SK-N-SH (cell line): ENCODE measurements around the gene ZDHHC7. TPM values are rescaled to one million over a fixed set of nuclear protein-coding genes. Genes with fewer than 3 reads are reported as not detected.

Source experiments
- CTCF ChIA-PET: fragments of 300-600, 350-600 bp; formaldehyde crosslinking; extraction: SDS; loops from one replicate; lab custom pipeline; 2021; lab: Yijun Ruan, JAX
- POLR2A ChIA-PET: fragments of 350-600 bp; sonication (Branson Sonifier 250); formaldehyde crosslinking; extraction: SDS; loops from one replicate; lab custom pipeline; 2020; ENCODE audit warnings: antibody characterized with exemption, inconsistent platforms; lab: Yijun Ruan, JAX
- DNase-seq: peaks from one replicate; pipeline ENCODE4 v3.0.0; 2012
- H2AFZ ChIP-seq: fragments of 200-600 bp; sonication (generic); 2 replicates; pipeline ENCODE4 v1.8.1; 2016; ENCODE audit warnings: antibody characterized with exemption, mild to moderate bottlenecking, low read depth
- H3F3A ChIP-seq: fragments of 200-600 bp; sonication (generic); replicated peaks from 2 replicates; pipeline ENCODE3; 2016; ENCODE audit warnings: antibody characterized with exemption, mild to moderate bottlenecking; ENCODE audit not compliant: insufficient read depth
- H3K27ac ChIP-seq, 2 experiments: fragments of 200-500 bp in 1 of 2; fragments of 200-600 bp in 1 of 2; sonication (Bioruptor generic) in 1 of 2; sonication (generic), shearing (Covaris generic) in 1 of 2; 2 replicates each; pipeline versions ENCODE4 v1.5.1 to v1.6.1; 2014 to 2016; ENCODE audit warnings: low read depth in 2 of 2, inconsistent platforms in 1 of 2, low read length in 1 of 2, mild to moderate bottlenecking in 1 of 2, mixed read lengths in 1 of 2
- H3K27me3 ChIP-seq: fragments of 200-600 bp; sonication (generic), shearing (Covaris generic); 2 replicates; pipeline ENCODE4 v1.6.1; 2016; ENCODE audit warnings: mixed run types; ENCODE audit not compliant: insufficient read depth
- H3K36me3 ChIP-seq, 2 experiments: fragments of 200-500 bp in 1 of 2; fragments of 200-600 bp in 1 of 2; sonication (Bioruptor generic) in 1 of 2; sonication (generic) in 1 of 2; replicated peaks in 1 of 2; 2 replicates each; pipeline versions ENCODE3 to v1.5.1; 2014 to 2016; ENCODE audit warnings: low read length in 1 of 2, mild to moderate bottlenecking in 1 of 2; ENCODE audit not compliant: insufficient read depth in 2 of 2, control insufficient read depth in 1 of 2
- H3K4me1 ChIP-seq, 2 experiments: fragments of 200-500 bp in 1 of 2; fragments of 200-600 bp in 1 of 2; sonication (Bioruptor generic) in 1 of 2; sonication (generic), shearing (Covaris generic) in 1 of 2; 2 replicates each; pipeline versions ENCODE4 v1.5.1 to v1.6.1; 2014 to 2016; ENCODE audit warnings: low read depth in 1 of 2, low read length in 1 of 2, mixed run types in 1 of 2; ENCODE audit not compliant: insufficient read depth in 2 of 2, control insufficient read depth in 1 of 2
- H3K4me2 ChIP-seq: fragments of 200-600 bp; sonication (generic), shearing (Covaris generic); 2 replicates; pipeline ENCODE4 v1.6.1; 2017; ENCODE audit warnings: mixed run types
- H3K4me3 ChIP-seq, 2 experiments: fragments of 200-500 bp in 1 of 2; fragments of 200-600 bp in 1 of 2; sonication (Bioruptor generic) in 1 of 2; sonication (generic), shearing (Covaris generic) in 1 of 2; 2 replicates each; pipeline versions ENCODE4 v1.5.1 to v1.8.1; 2014 to 2016; ENCODE audit warnings: low read depth in 2 of 2, inconsistent platforms in 1 of 2, low read length in 1 of 2, mild to moderate bottlenecking in 1 of 2, mixed read lengths in 1 of 2, moderate library complexity in 1 of 2
- H3K79me2 ChIP-seq: fragments of 200-600 bp; sonication (generic); 2 replicates; pipeline ENCODE4 v1.8.1; 2017; ENCODE audit warnings: mild to moderate bottlenecking; ENCODE audit not compliant: insufficient read depth
- H3K9ac ChIP-seq: fragments of 200-600 bp; sonication (generic); 2 replicates; pipeline ENCODE4 v1.6.1; 2017; ENCODE audit warnings: mixed run types
- H3K9me2 ChIP-seq: fragments of 200-600 bp; sonication (generic); 2 replicates; pipeline ENCODE4 v1.6.1; 2017; ENCODE audit warnings: mixed run types
- H3K9me3 ChIP-seq: fragments of 200-600 bp; sonication (generic); 2 replicates; pipeline ENCODE4 v1.6.1; 2017; ENCODE audit warnings: mixed run types, mild to moderate bottlenecking, moderate library complexity
- H4K20me1 ChIP-seq: fragments of 200-600 bp; sonication (generic); 2 replicates; pipeline ENCODE4 v1.6.1; 2017; ENCODE audit warnings: mild to moderate bottlenecking, mixed run types; ENCODE audit not compliant: insufficient read depth
- CHD2 ChIP-seq: fragments of 150-350 bp; IDR thresholded peaks from 2 replicates; pipeline ENCODE4 v1.6.1; 2018; ENCODE audit warnings: low read length; ENCODE audit not compliant: partially characterized antibody
- EP300 ChIP-seq, 2 experiments: IDR thresholded peaks; 2 replicates each; pipeline versions ENCODE4 v1.4.0 to v1.6.1; 2012; ENCODE audit warnings: borderline replicate concordance in 1 of 2, low read depth in 1 of 2, low read length in 1 of 2
- FOSL2 ChIP-seq: IDR thresholded peaks from 2 replicates; pipeline ENCODE4 v1.4.0; 2012; ENCODE audit warnings: low read depth, mild to moderate bottlenecking, moderate library complexity, borderline replicate concordance
- FOXJ3 ChIP-seq: sonication (generic); formaldehyde crosslinking; IDR thresholded peaks from 2 replicates; pipeline ENCODE4 v1.5.1; 2020; ENCODE audit warnings: mild to moderate bottlenecking, missing genetic modification reagents
- FOXM1 ChIP-seq: IDR thresholded peaks from 2 replicates; pipeline ENCODE4 v1.4.0; 2012; ENCODE audit warnings: low read depth, mild to moderate bottlenecking
- GABPA ChIP-seq: IDR thresholded peaks from 2 replicates; pipeline ENCODE4 v1.4.0; 2012; ENCODE audit warnings: low read depth, mild to moderate bottlenecking
- GATA2 ChIP-seq: sonication (generic); formaldehyde crosslinking; IDR thresholded peaks from 2 replicates; pipeline ENCODE4 v1.5.0; 2020; ENCODE audit warnings: mild to moderate bottlenecking, missing genetic modification reagents
- MXI1 ChIP-seq: IDR thresholded peaks from 2 replicates; pipeline ENCODE4 v1.6.1; 2012; ENCODE audit warnings: mild to moderate bottlenecking, low read depth, low read length, improper control_type of control experiment
- NFIC ChIP-seq: IDR thresholded peaks from 2 replicates; pipeline ENCODE4 v1.4.0; 2012; ENCODE audit warnings: borderline replicate concordance
- NRF1 ChIP-seq: IDR thresholded peaks from 2 replicates; pipeline ENCODE4 v1.6.1; 2012; ENCODE audit warnings: low read depth, mild to moderate bottlenecking, low read length
- RFX5 ChIP-seq: IDR thresholded peaks from 2 replicates; pipeline ENCODE4 v1.6.1; 2012; ENCODE audit warnings: mild to moderate bottlenecking, improper control_type of control experiment, low read length
- SIN3A ChIP-seq: IDR thresholded peaks from 2 replicates; pipeline ENCODE4 v1.6.1; 2012; ENCODE audit warnings: low read depth, mild to moderate bottlenecking, low read length, moderate library complexity, borderline replicate concordance
- TCF12 ChIP-seq: IDR thresholded peaks from 2 replicates; pipeline ENCODE4 v1.4.0; 2012
- TEAD4 ChIP-seq: IDR thresholded peaks from 2 replicates; pipeline ENCODE4 v1.4.0; 2012; ENCODE audit warnings: mild to moderate bottlenecking, borderline replicate concordance; ENCODE audit not compliant: insufficient read depth
- YY1 ChIP-seq: IDR thresholded peaks from 2 replicates; pipeline ENCODE4 v1.4.0; 2012; ENCODE audit warnings: low read depth, mild to moderate bottlenecking
- WGBS: methylation state at CpG from one replicate; pipeline ENCODE4 v1.1.6; 2017; ENCODE audit warnings: low lambda C conversion rate; 5-methylcytosine and 5-hydroxymethylcytosine counted together
- polyA plus RNA-seq, 3 experiments: library from polyadenylated mRNA; depleted of rRNA; stranded (reverse); fragments of >200 nt; gene quantifications; 2 replicates each; pipeline ENCODE4 v1.2.3, GENCODE V29; 2012
- TF ChIP-seq, protein P1 (sequence below): fragments of 200-600 bp; sonication (generic); IDR thresholded peaks from 2 replicates; pipeline ENCODE4 v1.6.1; 2017; ENCODE audit warnings: antibody characterized with exemption, mild to moderate bottlenecking, moderate library complexity
- TF ChIP-seq, protein P2 (sequence below): fragments of 150-350 bp; IDR thresholded peaks from 2 replicates; pipeline ENCODE4 v1.6.1; 2017; ENCODE audit warnings: antibody characterized with exemption, low read length, low read depth, borderline replicate concordance
- TF ChIP-seq, protein P3 (sequence below): IDR thresholded peaks from 2 replicates; pipeline ENCODE4 v1.4.0; 2012; ENCODE audit warnings: low read depth, borderline replicate concordance
- TF ChIP-seq, protein P4 (sequence below): IDR thresholded peaks from 2 replicates; pipeline ENCODE4; 2012
- TF ChIP-seq, protein P5 (sequence below): fragments of 150-350 bp; IDR thresholded peaks from 2 replicates; pipeline ENCODE4 v1.6.1; 2016; ENCODE audit warnings: mild to moderate bottlenecking, low read depth, low read length

ZDHHC7 gene
- polyA plus RNA-seq, 1 of the 3 experiments (the other 2 are of a cell fraction), result 114 TPM

DNA sequence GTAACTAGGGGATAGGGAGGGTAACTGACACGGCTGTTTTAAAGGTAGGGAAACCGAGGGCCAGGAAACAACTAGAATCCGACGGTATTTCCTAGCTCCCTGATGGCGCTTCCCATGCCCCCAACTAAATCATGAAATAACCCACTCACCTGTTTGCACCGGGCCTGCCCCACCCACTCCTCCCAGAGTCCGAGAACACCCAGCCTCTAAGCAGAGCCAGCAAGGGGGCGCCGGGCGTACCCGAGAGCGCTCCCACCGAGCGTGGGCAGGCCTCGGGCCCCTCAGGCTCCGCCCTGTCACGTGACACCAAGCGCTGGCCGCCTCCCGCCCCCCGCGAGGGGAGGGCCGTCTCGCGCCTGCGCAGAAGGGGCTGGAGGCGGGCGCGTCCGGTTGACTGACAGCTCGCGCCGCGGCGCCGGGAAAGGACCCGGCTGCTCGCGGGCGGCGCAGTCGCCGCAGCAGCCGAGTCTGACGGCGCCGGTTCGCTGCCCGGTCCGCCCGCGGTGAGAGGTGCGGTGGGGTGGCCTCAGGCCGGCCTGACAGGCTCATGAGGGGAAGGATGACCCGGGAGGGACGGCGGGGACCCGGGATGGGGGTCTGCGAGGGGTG is 16.1 kb upstream of the ZDHHC7 start, which contains the start of gene KIAA0513 (continued):
- TF ChIP-seq GATA2 (CRISPR knock-in tag) (no peak), TEAD4 (no peak), YY1 (no peak), SIN3A (0 out of 2 replicates have a peak, but pooled peaks have one; percentile 22), FOSL2 (no peak), MXI1 (no peak), EP300 (IDR thresholded peaks at IDR 0.05; ENCODE audit: borderline replicate concordance in 1 of 2, low read depth in 1 of 2, low read length in 1 of 2) (no peak), FOXM1 (no peak), GABPA (no peak; the same call in 1 of the 2 replicates)
- TF ChIP-seq, protein P1, sequence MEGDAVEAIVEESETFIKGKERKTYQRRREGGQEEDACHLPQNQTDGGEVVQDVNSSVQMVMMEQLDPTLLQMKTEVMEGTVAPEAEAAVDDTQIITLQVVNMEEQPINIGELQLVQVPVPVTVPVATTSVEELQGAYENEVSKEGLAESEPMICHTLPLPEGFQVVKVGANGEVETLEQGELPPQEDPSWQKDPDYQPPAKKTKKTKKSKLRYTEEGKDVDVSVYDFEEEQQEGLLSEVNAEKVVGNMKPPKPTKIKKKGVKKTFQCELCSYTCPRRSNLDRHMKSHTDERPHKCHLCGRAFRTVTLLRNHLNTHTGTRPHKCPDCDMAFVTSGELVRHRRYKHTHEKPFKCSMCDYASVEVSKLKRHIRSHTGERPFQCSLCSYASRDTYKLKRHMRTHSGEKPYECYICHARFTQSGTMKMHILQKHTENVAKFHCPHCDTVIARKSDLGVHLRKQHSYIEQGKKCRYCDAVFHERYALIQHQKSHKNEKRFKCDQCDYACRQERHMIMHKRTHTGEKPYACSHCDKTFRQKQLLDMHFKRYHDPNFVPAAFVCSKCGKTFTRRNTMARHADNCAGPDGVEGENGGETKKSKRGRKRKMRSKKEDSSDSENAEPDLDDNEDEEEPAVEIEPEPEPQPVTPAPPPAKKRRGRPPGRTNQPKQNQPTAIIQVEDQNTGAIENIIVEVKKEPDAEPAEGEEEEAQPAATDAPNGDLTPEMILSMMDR, result peak; percentile 40
- TF ChIP-seq, protein P2, sequence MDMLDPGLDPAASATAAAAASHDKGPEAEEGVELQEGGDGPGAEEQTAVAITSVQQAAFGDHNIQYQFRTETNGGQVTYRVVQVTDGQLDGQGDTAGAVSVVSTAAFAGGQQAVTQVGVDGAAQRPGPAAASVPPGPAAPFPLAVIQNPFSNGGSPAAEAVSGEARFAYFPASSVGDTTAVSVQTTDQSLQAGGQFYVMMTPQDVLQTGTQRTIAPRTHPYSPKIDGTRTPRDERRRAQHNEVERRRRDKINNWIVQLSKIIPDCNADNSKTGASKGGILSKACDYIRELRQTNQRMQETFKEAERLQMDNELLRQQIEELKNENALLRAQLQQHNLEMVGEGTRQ, result peak; percentile 81
- TF ChIP-seq, protein P3, sequence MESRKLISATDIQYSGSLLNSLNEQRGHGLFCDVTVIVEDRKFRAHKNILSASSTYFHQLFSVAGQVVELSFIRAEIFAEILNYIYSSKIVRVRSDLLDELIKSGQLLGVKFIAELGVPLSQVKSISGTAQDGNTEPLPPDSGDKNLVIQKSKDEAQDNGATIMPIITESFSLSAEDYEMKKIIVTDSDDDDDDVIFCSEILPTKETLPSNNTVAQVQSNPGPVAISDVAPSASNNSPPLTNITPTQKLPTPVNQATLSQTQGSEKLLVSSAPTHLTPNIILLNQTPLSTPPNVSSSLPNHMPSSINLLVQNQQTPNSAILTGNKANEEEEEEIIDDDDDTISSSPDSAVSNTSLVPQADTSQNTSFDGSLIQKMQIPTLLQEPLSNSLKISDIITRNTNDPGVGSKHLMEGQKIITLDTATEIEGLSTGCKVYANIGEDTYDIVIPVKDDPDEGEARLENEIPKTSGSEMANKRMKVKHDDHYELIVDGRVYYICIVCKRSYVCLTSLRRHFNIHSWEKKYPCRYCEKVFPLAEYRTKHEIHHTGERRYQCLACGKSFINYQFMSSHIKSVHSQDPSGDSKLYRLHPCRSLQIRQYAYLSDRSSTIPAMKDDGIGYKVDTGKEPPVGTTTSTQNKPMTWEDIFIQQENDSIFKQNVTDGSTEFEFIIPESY, result no peak
- TF ChIP-seq, protein P4, sequence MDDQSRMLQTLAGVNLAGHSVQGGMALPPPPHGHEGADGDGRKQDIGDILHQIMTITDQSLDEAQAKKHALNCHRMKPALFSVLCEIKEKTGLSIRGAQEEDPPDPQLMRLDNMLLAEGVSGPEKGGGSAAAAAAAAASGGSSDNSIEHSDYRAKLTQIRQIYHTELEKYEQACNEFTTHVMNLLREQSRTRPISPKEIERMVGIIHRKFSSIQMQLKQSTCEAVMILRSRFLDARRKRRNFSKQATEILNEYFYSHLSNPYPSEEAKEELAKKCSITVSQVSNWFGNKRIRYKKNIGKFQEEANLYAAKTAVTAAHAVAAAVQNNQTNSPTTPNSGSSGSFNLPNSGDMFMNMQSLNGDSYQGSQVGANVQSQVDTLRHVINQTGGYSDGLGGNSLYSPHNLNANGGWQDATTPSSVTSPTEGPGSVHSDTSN, result peak; percentile 98
- TF ChIP-seq, all 33 proteins: peak for 8

DNA sequence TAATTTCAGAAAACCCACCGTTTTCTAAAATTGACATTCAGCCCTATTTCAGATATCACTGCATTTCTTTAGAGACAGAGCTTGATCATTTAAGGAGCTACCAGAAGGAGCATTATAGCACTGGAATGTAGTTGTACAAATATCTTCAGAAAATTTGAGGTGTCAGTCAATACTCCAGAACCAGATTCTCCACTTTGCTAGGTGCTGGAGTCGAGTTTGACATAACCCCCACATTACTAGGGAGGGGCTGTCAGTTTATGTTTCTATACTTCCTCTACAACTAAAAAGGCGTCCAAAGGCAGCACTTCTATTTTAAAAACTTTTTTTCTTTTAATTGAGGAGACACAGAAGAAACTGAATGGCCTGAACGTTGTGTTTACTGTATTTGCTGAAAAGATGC is 15.4 kb upstream of the ZDHHC7 start:
- peak overlapping the region; percentile 76; the same call in 1 of the 2 replicates for H2AFZ ChIP-seq
- ChIA-PET POLR2A (no interaction called here), CTCF (interaction anchor here (1.7 to 2.3 kb wide), 2 partner anchors 55 to 60 kb away, joined by 6 to 8 read pairs; no protein-coding TSS in a partner anchor)
- H3K4me1 ChIP-seq, result peaks cover 15 to 20% of the 10 kb centered on the region in 2 experiments
- H3K9me2 ChIP-seq, result no peaks in the 10 kb centered on the region
- H3K9me3 ChIP-seq, result no peaks in the 10 kb centered on the region
- WGBS, result 76% methylated on average over 4 of the region's 4 CpGs
- peaks cover 7% of the 10 kb centered on the region; the same call in 1 of the 2 replicates for H3K79me2 ChIP-seq
- no peak for DNase-seq
- no peak for TF ChIP-seq RFX5
- no peak for TF ChIP-seq TCF12
- no peak for TF ChIP-seq NRF1
- TF ChIP-seq NFIC, result no peak
- no peak for TF ChIP-seq SIN3A
- TF ChIP-seq GABPA, result no peak
- TF ChIP-seq, protein P5, sequence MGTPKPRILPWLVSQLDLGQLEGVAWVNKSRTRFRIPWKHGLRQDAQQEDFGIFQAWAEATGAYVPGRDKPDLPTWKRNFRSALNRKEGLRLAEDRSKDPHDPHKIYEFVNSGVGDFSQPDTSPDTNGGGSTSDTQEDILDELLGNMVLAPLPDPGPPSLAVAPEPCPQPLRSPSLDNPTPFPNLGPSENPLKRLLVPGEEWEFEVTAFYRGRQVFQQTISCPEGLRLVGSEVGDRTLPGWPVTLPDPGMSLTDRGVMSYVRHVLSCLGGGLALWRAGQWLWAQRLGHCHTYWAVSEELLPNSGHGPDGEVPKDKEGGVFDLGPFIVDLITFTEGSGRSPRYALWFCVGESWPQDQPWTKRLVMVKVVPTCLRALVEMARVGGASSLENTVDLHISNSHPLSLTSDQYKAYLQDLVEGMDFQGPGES, result no peak
- no peak for TF ChIP-seq FOSL2
- no peak for TF ChIP-seq CHD2
- no peak for TF ChIP-seq TEAD4
- no peak for TF ChIP-seq FOXJ3 (CRISPR knock-in tag)
- peak overlapping the region; percentile 97 for H3K4me2 ChIP-seq
- no peaks in the 10 kb centered on the region for H4K20me1 ChIP-seq
- H3K27ac ChIP-seq, result peak overlapping the region in 1 of 2 experiments; percentile 59; a peak in 2 of 4 replicates
- no peaks in the 10 kb centered on the region for H3K36me3 ChIP-seq
- H3K27me3 ChIP-seq, result no peaks in the 10 kb centered on the region
- H3F3A ChIP-seq, result peaks cover 23% of the 10 kb centered on the region
- peak overlapping the region; percentile 63 to 78; a peak in 3 of 4 replicates for H3K4me3 ChIP-seq
- H3K9ac ChIP-seq, result peak overlapping the region; percentile 85
